ENCODE measurements around the gene VPREB1. TPM values are rescaled to one million over a fixed set of nuclear protein-coding genes. Genes with fewer than 3 reads are reported as not detected.

VPREB1 gene, protein sequence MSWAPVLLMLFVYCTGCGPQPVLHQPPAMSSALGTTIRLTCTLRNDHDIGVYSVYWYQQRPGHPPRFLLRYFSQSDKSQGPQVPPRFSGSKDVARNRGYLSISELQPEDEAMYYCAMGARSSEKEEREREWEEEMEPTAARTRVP
- total RNA-seq = not detected

DNA sequence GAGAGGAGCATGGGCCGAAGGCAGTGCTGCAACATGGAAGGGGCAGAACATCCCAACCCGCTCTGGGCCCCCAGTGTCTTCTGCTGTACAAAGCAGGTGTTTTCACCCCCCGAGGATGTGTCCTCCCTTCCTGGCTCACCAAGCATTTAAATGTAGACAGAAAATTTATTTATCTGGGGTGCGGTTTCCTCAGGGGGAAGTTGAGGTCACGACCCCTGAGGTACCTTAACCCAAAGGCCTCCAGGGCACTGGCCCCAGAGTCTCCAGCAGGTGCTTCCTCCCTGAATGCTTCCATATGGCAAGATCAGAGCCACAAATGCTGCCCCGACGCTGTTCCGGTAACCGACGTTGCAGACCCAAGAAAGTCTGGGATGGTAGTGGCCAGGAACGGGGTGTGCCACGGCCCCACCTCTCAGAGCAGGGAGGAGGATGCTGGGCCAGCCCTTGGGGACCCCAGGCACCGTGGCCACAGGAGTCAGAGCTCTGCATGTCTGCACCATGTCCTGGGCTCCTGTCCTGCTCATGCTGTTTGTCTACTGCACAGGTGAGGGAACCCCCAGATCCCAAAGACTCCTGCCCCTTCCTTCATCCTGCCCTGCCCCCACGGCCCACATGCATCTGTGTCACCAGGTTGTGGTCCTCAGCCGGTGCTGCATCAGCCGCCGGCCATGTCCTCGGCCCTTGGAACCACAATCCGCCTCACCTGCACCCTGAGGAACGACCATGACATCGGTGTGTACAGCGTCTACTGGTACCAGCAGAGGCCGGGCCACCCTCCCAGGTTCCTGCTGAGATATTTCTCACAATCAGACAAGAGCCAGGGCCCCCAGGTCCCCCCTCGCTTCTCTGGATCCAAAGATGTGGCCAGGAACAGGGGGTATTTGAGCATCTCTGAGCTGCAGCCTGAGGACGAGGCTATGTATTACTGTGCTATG lies at the start of gene VPREB1:
VPREB1 (plus strand) TSS at position 471 of the 935 bp plus-strand sequence; CDS start at position 499, 28 bp downstream.
- no peaks in the 10 kb centered on the region for H3K27me3 ChIP-seq (ENCODE audit: insufficient read depth, low read length)
- H3K9me3 ChIP-seq (ENCODE audit: low read depth, low read length) = no peaks in the 10 kb centered on the region
- no peak within 1 kb of the TSS for H3K4me3 ChIP-seq (ENCODE audit: low read length)
- H3K4me1 ChIP-seq (ENCODE audit: insufficient read depth, low read length) = peaks cover 30% of the 10 kb centered on the region

DNA sequence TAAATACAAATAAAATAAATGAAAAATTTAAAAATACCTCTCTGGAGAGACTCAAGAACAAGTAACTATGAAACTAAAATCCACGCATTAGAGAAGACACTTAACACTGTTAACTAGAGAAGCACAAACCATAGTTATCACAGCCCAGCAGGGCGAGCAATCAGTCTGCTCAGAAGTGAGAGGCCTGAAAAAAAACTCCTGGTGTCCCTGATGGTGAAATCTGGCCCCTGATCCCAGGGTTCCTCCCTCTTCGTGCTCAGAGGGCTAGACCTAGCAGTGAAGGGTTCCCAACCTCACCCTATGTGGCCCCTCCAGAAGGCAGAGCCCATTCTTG lies 49.7 kb upstream of the VPREB1 start:
- H3K4me1 ChIP-seq (ENCODE audit: insufficient read depth, low read length) = peaks cover 12% of the 10 kb centered on the region

DNA sequence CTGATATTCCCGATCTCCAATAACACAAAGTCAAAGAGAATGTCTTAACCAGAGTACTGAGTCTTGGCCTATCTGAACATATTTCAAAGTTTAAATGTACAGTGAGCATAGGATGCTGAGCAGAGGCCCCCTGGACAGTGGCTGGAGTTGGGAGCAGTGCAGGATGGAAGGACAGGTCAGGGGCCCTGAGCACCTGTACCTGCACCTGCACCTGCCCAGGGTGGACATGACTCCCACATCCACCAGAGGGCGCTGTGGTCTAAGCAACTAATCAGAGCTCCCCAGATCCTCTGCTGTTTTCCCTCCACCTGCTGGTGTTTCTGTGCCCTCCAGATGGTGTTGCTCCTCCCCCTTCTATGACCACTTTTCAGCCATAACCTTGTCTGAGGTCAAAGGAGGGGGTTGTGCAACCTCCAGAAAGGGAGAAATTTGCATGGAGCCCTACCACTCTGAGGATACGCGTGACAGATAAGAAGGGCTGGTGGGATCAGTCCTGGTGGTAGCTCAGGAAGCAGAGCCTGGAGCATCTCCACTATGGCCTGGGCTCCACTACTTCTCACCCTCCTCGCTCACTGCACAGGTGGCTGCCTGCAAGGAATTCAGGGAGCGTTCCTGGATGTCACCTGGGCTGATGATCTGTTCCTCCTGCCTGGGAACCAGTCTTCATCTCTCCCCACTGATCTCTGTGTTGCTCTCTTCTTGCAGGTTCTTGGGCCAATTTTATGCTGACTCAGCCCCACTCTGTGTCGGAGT lies 49.1 kb upstream of the VPREB1 start:
- Histone ChIP-seq H3K4me3 (ENCODE audit: low read length) (no peak overlapping the region), H3K4me1 (ENCODE audit: insufficient read depth, low read length) (peaks cover 12% of the 10 kb centered on the region), H3K9me3 (ENCODE audit: low read depth, low read length) (no peaks in the 10 kb centered on the region), H3K27me3 (ENCODE audit: insufficient read depth, low read length) (no peaks in the 10 kb centered on the region)

More for the DNA sequence above, 49.7 kb upstream of the VPREB1 start:
- no peaks in the 10 kb centered on the region for H3K9me3 ChIP-seq (ENCODE audit: low read depth, low read length)
- H3K27me3 ChIP-seq (ENCODE audit: insufficient read depth, low read length) = no peaks in the 10 kb centered on the region
- no peak overlapping the region for H3K4me3 ChIP-seq (ENCODE audit: low read length)

DNA sequence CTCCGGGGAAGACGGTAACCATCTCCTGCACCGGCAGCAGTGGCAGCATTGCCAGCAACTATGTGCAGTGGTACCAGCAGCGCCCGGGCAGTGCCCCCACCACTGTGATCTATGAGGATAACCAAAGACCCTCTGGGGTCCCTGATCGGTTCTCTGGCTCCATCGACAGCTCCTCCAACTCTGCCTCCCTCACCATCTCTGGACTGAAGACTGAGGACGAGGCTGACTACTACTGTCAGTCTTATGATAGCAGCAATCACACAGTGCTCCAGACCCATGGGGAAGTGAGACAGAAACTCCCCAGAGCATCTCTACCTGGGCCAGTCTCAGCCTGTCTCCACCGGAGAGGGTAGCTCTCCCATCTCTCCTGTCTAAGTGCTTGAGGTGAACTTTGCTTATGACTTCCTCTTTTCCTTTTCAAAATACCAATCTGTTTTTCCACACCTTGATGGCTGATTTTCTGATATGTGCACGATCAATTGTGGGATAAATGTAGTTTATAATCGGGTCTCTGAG lies 48.5 kb upstream of the VPREB1 start:
- Histone ChIP-seq H3K4me3 (ENCODE audit: low read length) (no peak overlapping the region), H3K4me1 (ENCODE audit: insufficient read depth, low read length) (peaks cover 12% of the 10 kb centered on the region), H3K9me3 (ENCODE audit: low read depth, low read length) (no peaks in the 10 kb centered on the region)

DNA sequence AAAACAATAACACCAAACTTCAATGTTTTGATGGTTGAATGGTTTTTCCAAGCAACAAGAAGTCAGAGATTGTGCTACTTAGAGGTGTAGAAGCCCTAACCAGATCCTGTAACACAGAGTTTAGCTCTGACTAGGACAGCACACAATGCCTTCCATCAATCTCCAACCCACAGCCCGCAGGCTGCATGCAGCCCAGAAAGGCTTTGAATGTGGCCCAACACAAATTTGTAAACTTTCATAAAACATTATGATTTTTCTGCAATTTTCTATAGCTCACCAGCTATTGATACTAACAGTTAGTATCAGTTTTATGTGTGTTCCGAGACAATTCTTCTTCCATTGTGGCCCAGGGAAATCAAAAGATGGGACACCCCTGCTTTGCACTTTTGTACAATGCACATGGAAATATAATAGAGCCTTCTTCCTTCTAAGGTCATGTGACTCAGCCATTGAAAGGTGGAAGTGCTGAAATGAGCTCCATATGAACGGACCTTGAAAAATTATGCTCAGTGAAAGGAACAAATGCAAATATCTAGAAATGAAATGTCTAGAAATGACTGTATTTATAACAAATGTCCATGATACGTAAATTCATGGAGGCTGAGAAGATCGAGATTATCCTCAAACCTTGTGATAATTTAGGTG lies 47.6 kb upstream of the VPREB1 start:
- Histone ChIP-seq H3K27me3 (ENCODE audit: insufficient read depth, low read length) (no peaks in the 10 kb centered on the region), H3K4me1 (ENCODE audit: insufficient read depth, low read length) (peaks cover 19% of the 10 kb centered on the region), H3K9me3 (ENCODE audit: low read depth, low read length) (no peaks in the 10 kb centered on the region), H3K4me3 (ENCODE audit: low read length) (no peak overlapping the region)

More for the DNA sequence above, 48.5 kb upstream of the VPREB1 start:
- no peaks in the 10 kb centered on the region for H3K27me3 ChIP-seq (ENCODE audit: insufficient read depth, low read length)

DNA sequence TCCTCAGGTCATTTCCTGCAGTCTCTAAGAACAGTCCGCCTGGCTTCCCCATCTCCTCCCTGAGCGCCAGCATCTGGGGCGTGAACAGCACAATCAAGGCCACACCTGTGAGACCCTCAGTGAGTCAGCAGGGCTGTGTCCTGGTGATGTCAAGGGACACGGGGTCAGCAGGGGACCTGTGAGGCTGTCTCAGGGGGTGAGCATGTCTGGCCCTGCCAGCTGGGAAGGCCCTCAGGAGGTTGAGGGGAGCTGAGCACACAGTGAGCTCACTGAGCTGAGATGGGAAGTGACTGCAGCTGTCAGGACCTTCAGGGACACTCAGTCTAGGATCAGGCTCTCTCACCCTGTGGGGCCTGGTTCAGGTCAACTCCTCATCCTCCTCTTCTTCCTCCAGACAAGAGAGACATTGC lies 46.6 kb upstream of the VPREB1 start:
- Histone ChIP-seq H3K4me3 (ENCODE audit: low read length) (no peak overlapping the region), H3K27me3 (ENCODE audit: insufficient read depth, low read length) (no peaks in the 10 kb centered on the region), H3K4me1 (ENCODE audit: insufficient read depth, low read length) (peaks cover 19% of the 10 kb centered on the region), H3K9me3 (ENCODE audit: low read depth, low read length) (no peaks in the 10 kb centered on the region)

DNA sequence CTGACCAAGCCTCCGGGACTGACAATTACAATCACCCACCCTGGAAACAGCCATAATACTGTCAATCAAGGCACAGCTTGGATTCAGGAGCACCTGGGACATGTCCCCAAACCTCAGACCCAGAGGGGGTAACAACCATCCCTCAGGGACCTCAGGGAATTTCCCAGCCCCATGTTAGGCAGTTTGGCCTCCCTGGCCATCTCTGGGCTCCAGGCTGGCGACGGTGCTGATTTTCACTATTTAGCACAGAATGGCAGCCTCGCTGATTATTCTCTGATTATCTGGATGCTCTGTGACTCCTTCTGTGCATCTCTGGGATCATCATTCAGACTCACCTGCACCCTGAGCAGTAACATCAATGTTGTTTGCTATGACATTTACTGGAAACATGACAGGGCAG lies 45.8 kb upstream of the VPREB1 start:
- Histone ChIP-seq H3K4me3 (ENCODE audit: low read length) (no peak overlapping the region), H3K4me1 (ENCODE audit: insufficient read depth, low read length) (peaks cover 19% of the 10 kb centered on the region), H3K27me3 (ENCODE audit: insufficient read depth, low read length) (no peaks in the 10 kb centered on the region), H3K9me3 (ENCODE audit: low read depth, low read length) (no peaks in the 10 kb centered on the region)

DNA sequence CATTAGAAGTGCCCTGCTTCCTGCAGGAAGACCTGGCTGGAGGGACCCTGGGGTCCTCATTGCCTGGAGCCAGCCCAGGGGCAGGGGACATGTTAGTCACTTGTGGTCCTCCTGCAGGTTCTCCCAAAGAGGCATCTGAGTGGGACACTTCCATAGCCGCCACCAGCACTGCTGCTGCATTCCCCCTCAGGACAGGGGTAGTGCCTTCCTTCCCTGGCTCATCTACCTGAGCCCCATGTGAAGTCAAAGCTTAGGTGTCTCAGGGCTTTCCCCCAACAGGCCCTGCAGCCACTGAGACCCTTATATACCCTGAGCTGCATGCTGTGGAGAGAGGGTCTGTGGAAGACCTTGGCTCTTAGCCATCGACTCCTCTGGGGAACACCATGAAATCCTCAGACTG lies 45.0 kb upstream of the VPREB1 start:
- Histone ChIP-seq H3K4me1 (ENCODE audit: insufficient read depth, low read length) (peaks cover 19% of the 10 kb centered on the region), H3K4me3 (ENCODE audit: low read length) (no peak overlapping the region), H3K9me3 (ENCODE audit: low read depth, low read length) (no peaks in the 10 kb centered on the region), H3K27me3 (ENCODE audit: insufficient read depth, low read length) (no peaks in the 10 kb centered on the region)

DNA sequence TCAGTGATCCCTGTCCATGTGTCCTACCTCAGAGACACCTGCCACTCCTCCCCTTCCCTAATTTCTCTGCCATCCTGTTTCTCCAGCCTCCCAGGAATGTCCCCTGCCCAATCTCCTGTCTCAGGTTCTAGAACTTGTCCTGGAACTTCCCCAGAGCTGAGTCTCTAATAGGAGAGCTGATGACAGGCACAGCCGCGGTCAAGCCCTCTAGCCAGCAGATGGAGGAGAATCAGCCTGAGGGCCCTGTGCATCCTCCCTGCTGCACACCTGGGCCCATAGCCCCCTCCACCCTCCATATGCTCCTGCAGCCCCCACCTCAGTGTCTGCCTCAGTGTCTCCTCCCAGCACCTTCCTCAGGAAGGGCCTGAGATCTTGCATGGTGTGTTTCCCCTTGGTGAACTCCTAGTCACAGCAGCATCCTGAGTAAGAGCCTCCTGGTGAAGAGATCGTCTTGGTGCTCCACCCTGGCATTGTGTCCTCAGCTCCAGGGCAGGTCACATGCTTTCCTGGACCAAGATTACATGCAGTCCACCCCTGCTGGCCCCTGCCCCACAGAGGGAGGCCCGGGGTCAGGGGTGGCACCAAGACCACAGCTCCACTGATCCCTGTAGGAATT lies 43.9 kb upstream of the VPREB1 start:
- H3K9me3 ChIP-seq (ENCODE audit: low read depth, low read length) = no peaks in the 10 kb centered on the region
- no peaks in the 10 kb centered on the region for H3K27me3 ChIP-seq (ENCODE audit: insufficient read depth, low read length)
- H3K4me1 ChIP-seq (ENCODE audit: insufficient read depth, low read length) = peaks cover 10% of the 10 kb centered on the region
- H3K4me3 ChIP-seq (ENCODE audit: low read length) = no peak overlapping the region

DNA sequence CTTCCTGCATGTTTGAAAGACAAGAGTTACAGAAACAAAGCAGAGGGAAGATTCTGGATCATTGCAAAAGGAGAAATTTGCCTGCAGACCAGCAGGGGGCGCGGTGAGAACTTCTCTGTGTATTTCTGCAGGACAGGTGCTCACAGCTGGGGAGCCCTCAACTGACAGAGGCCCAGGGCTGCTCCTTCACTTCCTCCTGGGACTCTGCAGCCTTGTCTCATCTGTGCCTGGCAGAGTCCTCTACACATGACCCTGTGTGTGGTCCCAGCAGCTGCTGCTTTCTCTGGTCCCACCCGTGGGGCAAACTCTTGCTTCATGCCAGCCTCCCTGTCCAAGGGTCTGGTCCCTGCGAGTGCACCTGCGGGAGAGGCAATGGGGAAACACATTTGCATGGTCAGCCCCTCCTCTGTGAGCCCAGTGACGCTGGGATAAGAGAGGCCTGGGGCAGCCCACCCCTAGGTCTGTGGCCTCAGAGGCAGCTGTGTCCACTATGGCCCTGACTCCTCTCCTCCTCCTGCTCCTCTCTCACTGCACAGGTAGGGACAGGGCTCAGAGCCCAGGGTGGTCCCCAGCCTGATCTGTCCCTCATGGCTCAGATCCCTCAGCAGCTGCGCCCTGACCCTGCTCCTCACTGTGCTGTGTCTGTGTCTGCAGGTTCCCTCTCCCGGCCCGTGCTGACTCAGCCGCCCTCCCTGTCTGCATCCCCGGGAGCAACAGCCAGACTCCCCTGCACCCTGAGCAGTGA lies 43.2 kb upstream of the VPREB1 start:
- H3K9me3 ChIP-seq (ENCODE audit: low read depth, low read length) = no peaks in the 10 kb centered on the region
- peaks cover 7% of the 10 kb centered on the region for H3K4me1 ChIP-seq (ENCODE audit: insufficient read depth, low read length)
- H3K27me3 ChIP-seq (ENCODE audit: insufficient read depth, low read length) = no peaks in the 10 kb centered on the region
- H3K4me3 ChIP-seq (ENCODE audit: low read length) = no peak overlapping the region

DNA sequence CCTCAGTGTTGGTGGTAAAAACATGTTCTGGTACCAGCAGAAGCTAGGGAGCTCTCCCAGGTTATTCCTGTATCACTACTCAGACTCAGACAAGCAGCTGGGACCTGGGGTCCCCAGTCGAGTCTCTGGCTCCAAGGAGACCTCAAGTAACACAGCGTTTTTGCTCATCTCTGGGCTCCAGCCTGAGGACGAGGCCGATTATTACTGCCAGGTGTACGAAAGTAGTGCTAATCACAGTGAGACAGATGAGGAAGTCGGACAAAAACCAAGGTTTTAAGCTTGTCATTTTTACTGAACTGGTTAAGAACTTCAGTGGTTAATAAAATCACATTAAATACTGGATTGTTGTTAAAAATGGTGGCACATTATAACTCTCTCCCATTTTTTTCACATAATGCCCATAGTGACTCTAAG lies 42.6 kb upstream of the VPREB1 start:
- Histone ChIP-seq H3K4me3 (ENCODE audit: low read length) (no peak overlapping the region), H3K9me3 (ENCODE audit: low read depth, low read length) (no peaks in the 10 kb centered on the region), H3K27me3 (ENCODE audit: insufficient read depth, low read length) (no peaks in the 10 kb centered on the region), H3K4me1 (ENCODE audit: insufficient read depth, low read length) (peaks cover 7% of the 10 kb centered on the region)

DNA sequence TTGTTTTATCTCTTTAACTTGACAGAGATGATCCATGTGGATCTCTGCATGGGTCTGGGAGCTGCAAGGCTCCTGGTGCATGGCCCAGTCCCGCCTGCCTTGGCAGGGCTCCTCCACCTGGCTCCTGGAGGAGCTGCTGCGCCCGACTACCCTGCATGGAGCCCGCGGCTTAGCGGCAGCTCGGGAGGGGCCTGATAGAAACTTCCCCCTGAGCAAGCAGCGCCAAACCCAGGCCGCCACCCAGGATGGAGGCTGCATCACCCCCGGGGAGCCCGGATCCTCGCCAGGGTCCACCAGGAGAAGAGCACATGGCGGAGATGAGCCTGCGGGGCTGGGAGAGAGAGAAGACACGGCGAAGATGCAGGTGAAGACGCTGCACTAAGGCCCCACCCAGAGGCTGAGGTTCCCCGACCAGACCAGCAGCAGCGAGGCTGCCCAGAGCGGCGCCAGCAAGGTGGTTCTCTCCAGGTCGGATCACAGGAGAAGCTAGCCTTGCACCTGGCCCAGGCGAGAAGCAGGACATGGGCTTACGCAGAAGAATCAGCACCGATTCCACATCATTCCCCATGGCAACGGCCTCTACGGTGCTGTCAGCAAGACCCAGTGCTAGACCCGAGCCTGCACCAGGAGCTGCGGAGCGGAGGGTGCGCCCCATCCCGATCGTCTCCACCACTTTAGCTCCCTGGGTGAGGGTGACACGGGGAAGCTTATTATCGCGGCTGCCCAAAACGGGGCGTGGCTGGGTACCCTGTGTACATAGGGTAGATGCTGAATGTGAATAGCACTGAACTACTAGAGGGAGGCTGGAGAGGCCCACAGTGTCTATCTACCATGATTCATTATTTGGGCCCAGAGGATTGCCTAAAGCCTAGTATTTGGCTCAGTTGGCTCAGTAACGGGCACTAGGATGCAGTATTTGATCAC lies 41.3 kb upstream of the VPREB1 start:
- Histone ChIP-seq H3K4me1 (ENCODE audit: insufficient read depth, low read length) (peaks cover 16% of the 10 kb centered on the region), H3K9me3 (ENCODE audit: low read depth, low read length) (no peaks in the 10 kb centered on the region), H3K27me3 (ENCODE audit: insufficient read depth, low read length) (no peaks in the 10 kb centered on the region), H3K4me3 (ENCODE audit: low read length) (no peak overlapping the region)

Data from mononuclear cell (primary cell).